ENCODE data around the gene ZNF618. TPM values are rescaled to one million over a fixed set of nuclear protein-coding genes. Genes with fewer than 3 reads are reported as not detected.

Gene ZNF618
- total RNA-seq, 1 donor from 2014 or later: 51.5 TPM

- no peaks in the 10 kb centered on the region for H3K4me1 Mint-ChIP-seq (ENCODE audit: unreplicated experiment)
- peaks cover 4% of the 10 kb centered on the region for H3K9me3 Mint-ChIP-seq
- no peak overlapping the region for H3K4me3 Mint-ChIP-seq
- H3K27ac Mint-ChIP-seq: no peak overlapping the region
- peaks cover 54% of the 10 kb centered on the region for H3K36me3 Mint-ChIP-seq
- no peaks in the 10 kb centered on the region for H3K27me3 Mint-ChIP-seq
- no peak for TF ChIP-seq CTCF (conservative IDR thresholded peaks at IDR 0.05)
- DNase-seq (ENCODE audit: extremely low spot score, unreplicated experiment): peak; percentile 54
Observed at GRCh38 chr9:114016629-114017423, 140.7 kb downstream of the ZNF618 start.

- no peak for TF ChIP-seq CTCF (conservative IDR thresholded peaks at IDR 0.05)
- peaks cover 9% of the 10 kb centered on the region for H3K9me3 Mint-ChIP-seq
- peak; percentile 50 for DNase-seq (ENCODE audit: extremely low spot score, unreplicated experiment)
- no peak overlapping the region for H3K27ac Mint-ChIP-seq
- H3K36me3 Mint-ChIP-seq: peaks cover 56% of the 10 kb centered on the region
- no peaks in the 10 kb centered on the region for H3K27me3 Mint-ChIP-seq
- H3K4me1 Mint-ChIP-seq (ENCODE audit: unreplicated experiment): no peaks in the 10 kb centered on the region
- H3K4me3 Mint-ChIP-seq: no peak overlapping the region
Observed at GRCh38 chr9:114017741-114018715, 141.9 kb downstream of the ZNF618 start.

GRCh38 chr9:114021578-114021977 lies 145.5 kb downstream of the ZNF618 start:
- no peak for DNase-seq (ENCODE audit: extremely low spot score, unreplicated experiment)
- TF ChIP-seq CTCF (conservative IDR thresholded peaks at IDR 0.05): no peak
- Mint-ChIP-seq H3K4me1 (ENCODE audit: unreplicated experiment) (no peaks in the 10 kb centered on the region), H3K9me3 (peaks cover 14% of the 10 kb centered on the region), H3K4me3 (no peak overlapping the region), H3K27ac (no peak overlapping the region), H3K27me3 (no peaks in the 10 kb centered on the region), H3K36me3 (peaks cover 70% of the 10 kb centered on the region)

- no peaks in the 10 kb centered on the region for H3K27me3 Mint-ChIP-seq
- no peak overlapping the region for H3K27ac Mint-ChIP-seq
- no peaks in the 10 kb centered on the region for H3K4me1 Mint-ChIP-seq (ENCODE audit: unreplicated experiment)
- TF ChIP-seq CTCF (conservative IDR thresholded peaks at IDR 0.05): no peak
- H3K4me3 Mint-ChIP-seq: no peak overlapping the region
- peaks cover 14% of the 10 kb centered on the region for H3K9me3 Mint-ChIP-seq
- no peak for DNase-seq (ENCODE audit: extremely low spot score, unreplicated experiment)
- peaks cover 69% of the 10 kb centered on the region for H3K36me3 Mint-ChIP-seq
Observed at GRCh38 chr9:114023961-114024360, 147.9 kb downstream of the ZNF618 start.

GRCh38 chr9:114025196-114025753 lies 149.2 kb downstream of the ZNF618 start:
- Mint-ChIP-seq H3K27ac (no peak overlapping the region), H3K27me3 (no peaks in the 10 kb centered on the region), H3K36me3 (peaks cover 62% of the 10 kb centered on the region), H3K9me3 (peaks cover 10% of the 10 kb centered on the region), H3K4me3 (no peak overlapping the region), H3K4me1 (ENCODE audit: unreplicated experiment) (no peaks in the 10 kb centered on the region)
- no peak for TF ChIP-seq CTCF (conservative IDR thresholded peaks at IDR 0.05)
- no peak for DNase-seq (ENCODE audit: extremely low spot score, unreplicated experiment)

Measured in type B pancreatic cell (in vitro differentiated cells).